Measurements from ENCODE around the gene OLFML3.

- no peak for TF ChIP-seq CTCF (IDR thresholded peaks at IDR 0.05; ENCODE audit: control extremely low read depth in 1 of 3, insufficient read depth in 1 of 3, low read depth in 1 of 3, low read length in 3 of 3)
- TF ChIP-seq TAF1 (IDR thresholded peaks at IDR 0.05; ENCODE audit: low read depth, low read length), result no peak
- no peak for TF ChIP-seq RFX5 (IDR thresholded peaks at IDR 0.05; ENCODE audit: borderline replicate concordance, low read depth, low read length)
- no peak for TF ChIP-seq POLR2AphosphoS5 (IDR thresholded peaks at IDR 0.05; ENCODE audit: low read depth, low read length)
- no peak for TF ChIP-seq JUND (IDR thresholded peaks at IDR 0.05; ENCODE audit: low read length)
- TF ChIP-seq PHF8 (conservative IDR thresholded peaks at IDR 0.05; ENCODE audit: low read depth, low read length), result no peak
- TF ChIP-seq FOSL1 (IDR thresholded peaks at IDR 0.05; ENCODE audit: insufficient read depth, low read depth, low read length), result no peak
- TF ChIP-seq CEBPB (IDR thresholded peaks at IDR 0.05; ENCODE audit: low read depth, low read length), result no peak
- TF ChIP-seq POLR2A (IDR thresholded peaks at IDR 0.05; ENCODE audit: control extremely low read depth in 1 of 2, low read depth in 2 of 2, low read length in 2 of 2), result no peak
- TF ChIP-seq E2F6 (IDR thresholded peaks at IDR 0.05), result no peak
Observed at GRCh38 chr1:113946112-113946511, 33.2 kb upstream of the OLFML3 start.

Measured in H1 (cell line).